ENCODE results near the gene BORA. TPM values are rescaled to one million over a fixed set of nuclear protein-coding genes. Genes with fewer than 3 reads are reported as not detected.

BORA gene
- total RNA-seq, 4 donors from 2014 or later = 5.0 to 22.3 (median 10.2) TPM

- H3K27ac ChIP-seq = no peak overlapping the region
- no peak for TF ChIP-seq CTCF (IDR thresholded peaks at IDR 0.05)
- TF ChIP-seq POLR2A (IDR thresholded peaks at IDR 0.05) = no peak
- no peaks in the 10 kb centered on the region for H3K9me3 ChIP-seq
- H3K36me3 ChIP-seq = peaks cover 0 to 22% (median 0%) of the 10 kb centered on the region in 3 donors
- DNase-seq = no peak
- H3K4me3 ChIP-seq = no peak overlapping the region
- no peaks in the 10 kb centered on the region for H3K27me3 ChIP-seq
- no peaks in the 10 kb centered on the region for H3K4me1 ChIP-seq
These were observed 61.1 kb downstream of the BORA start for GRCh38 chr13:72788831-72789230.

GRCh38 chr13:72792640-72793039 is 64.9 kb downstream of the BORA start:
- Histone ChIP-seq H3K27me3 (no peaks in the 10 kb centered on the region), H3K27ac (no peak overlapping the region), H3K36me3 (peaks cover 0 to 32% (median 0%) of the 10 kb centered on the region in 3 donors), H3K4me3 (no peak overlapping the region), H3K9me3 (no peaks in the 10 kb centered on the region), H3K4me1 (no peaks in the 10 kb centered on the region)
- no peak for TF ChIP-seq CTCF (IDR thresholded peaks at IDR 0.05)
- TF ChIP-seq POLR2A (IDR thresholded peaks at IDR 0.05) = no peak
- no peak for DNase-seq

- Histone ChIP-seq H3K36me3 (peaks cover 0 to 32% (median 0%) of the 10 kb centered on the region in 3 donors), H3K4me1 (no peaks in the 10 kb centered on the region), H3K27ac (no peak overlapping the region), H3K27me3 (no peaks in the 10 kb centered on the region), H3K9me3 (no peaks in the 10 kb centered on the region), H3K4me3 (no peak overlapping the region)
- DNase-seq = no peak
- TF ChIP-seq POLR2A (IDR thresholded peaks at IDR 0.05) = no peak
- TF ChIP-seq CTCF (IDR thresholded peaks at IDR 0.05) = no peak
These were observed 71.1 kb downstream of the BORA start for GRCh38 chr13:72798817-72799216.

- Histone ChIP-seq H3K4me1 (no peaks in the 10 kb centered on the region), H3K27ac (no peak overlapping the region), H3K9me3 (no peaks in the 10 kb centered on the region), H3K36me3 (peaks cover 0 to 14% (median 0%) of the 10 kb centered on the region in 3 donors), H3K4me3 (no peak overlapping the region), H3K27me3 (no peaks in the 10 kb centered on the region)
- DNase-seq = no peak
- TF ChIP-seq POLR2A (IDR thresholded peaks at IDR 0.05) (no peak), CTCF (IDR thresholded peaks at IDR 0.05) (no peak)
These were observed 76.6 kb downstream of the BORA start for GRCh38 chr13:72804301-72804700.

Small RNA genes lying within 50 kb of the gene (small RNA-seq; reads per million reads assigned to genes)
- gene RNU6-80P = 0 reads per million in 2 donors

Other genes starting within 250 kb of the BORA start
- 1 to 10 TPM; 1.4 to 2.1 (median 1.7) TPM for gene MZT1, start 294 bp upstream of the BORA start, total RNA-seq
- gene DIS3, start 54.0 kb downstream of the BORA start, total RNA-seq = 10 to 100 TPM; 12.9 to 29.7 (median 19.3) TPM
- gene PIBF1, start 54.2 kb downstream of the BORA start, total RNA-seq = 100 to 1,000 TPM in 1 of 4 donors, 10 to 100 TPM in 3; 21.0 to 159 (median 36.4) TPM